NB4 (cell line): ENCODE measurements around the gene TAF3.
"Not testable (repeated sequence)": the region's sequence is repeated elsewhere in the genome, so short reads cannot be mapped to it uniquely, and the experiment has no call there.

Experiments
- DNase-seq: peaks from one replicate; pipeline ENCODE4 v3.0.0; 2010; ENCODE audit warnings: low read depth
- H3K4me3 ChIP-seq: one replicate; pipeline ENCODE4 v1.5.1; 2011; ENCODE audit warnings: mild to moderate bottlenecking, low read depth, low read length, moderate library complexity
- MAX ChIP-seq: IDR thresholded peaks from 2 replicates; pipeline ENCODE4 v1.6.1; 2011; ENCODE audit warnings: low read depth, low read length
- MYC ChIP-seq: IDR thresholded peaks from 2 replicates; pipeline ENCODE4 v1.6.1; 2011; ENCODE audit warnings: low read depth, low read length
- POLR2A ChIP-seq: IDR thresholded peaks from 2 replicates; pipeline ENCODE4 v1.6.1; 2011; ENCODE audit warnings: mild to moderate bottlenecking; ENCODE audit not compliant: insufficient read length; ENCODE audit errors: extremely low read depth
- TF ChIP-seq, protein P1 (sequence below): IDR thresholded peaks from one replicate; pipeline ENCODE4 v1.5.1; 2012; ENCODE audit warnings: low read depth, low read length

The TAF3 gene

DNA sequence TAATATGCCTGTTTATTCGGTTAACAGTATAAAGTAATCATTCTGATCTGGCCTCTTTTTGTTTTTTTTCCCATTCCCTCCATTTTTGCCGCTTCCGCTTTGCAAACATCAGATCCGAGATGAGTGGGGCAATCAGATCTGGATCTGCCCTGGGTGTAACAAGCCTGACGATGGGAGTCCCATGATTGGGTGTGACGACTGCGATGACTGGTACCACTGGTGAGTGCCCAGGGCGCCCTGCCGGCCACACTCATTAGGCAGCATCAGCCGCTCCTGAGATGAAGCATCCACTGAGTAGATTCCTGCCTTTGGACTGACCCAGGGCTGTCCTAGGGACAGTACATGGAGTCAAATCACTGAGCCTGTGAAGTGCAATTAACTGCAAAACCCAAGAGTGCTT is 195.3 kb downstream of the TAF3 start:
- TF ChIP-seq MYC (no peak), MAX (no peak), POLR2A (no peak)
- TF ChIP-seq, protein P1, sequence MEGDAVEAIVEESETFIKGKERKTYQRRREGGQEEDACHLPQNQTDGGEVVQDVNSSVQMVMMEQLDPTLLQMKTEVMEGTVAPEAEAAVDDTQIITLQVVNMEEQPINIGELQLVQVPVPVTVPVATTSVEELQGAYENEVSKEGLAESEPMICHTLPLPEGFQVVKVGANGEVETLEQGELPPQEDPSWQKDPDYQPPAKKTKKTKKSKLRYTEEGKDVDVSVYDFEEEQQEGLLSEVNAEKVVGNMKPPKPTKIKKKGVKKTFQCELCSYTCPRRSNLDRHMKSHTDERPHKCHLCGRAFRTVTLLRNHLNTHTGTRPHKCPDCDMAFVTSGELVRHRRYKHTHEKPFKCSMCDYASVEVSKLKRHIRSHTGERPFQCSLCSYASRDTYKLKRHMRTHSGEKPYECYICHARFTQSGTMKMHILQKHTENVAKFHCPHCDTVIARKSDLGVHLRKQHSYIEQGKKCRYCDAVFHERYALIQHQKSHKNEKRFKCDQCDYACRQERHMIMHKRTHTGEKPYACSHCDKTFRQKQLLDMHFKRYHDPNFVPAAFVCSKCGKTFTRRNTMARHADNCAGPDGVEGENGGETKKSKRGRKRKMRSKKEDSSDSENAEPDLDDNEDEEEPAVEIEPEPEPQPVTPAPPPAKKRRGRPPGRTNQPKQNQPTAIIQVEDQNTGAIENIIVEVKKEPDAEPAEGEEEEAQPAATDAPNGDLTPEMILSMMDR: no peak
- no peak for DNase-seq

GRCh38 chr10:8014649-8015048 is 196.3 kb downstream of the TAF3 start:
- TF ChIP-seq POLR2A: no peak
- TF ChIP-seq, protein P1: no peak
- no peak for TF ChIP-seq MAX
- no peak for DNase-seq
- no peak overlapping the region for H3K4me3 ChIP-seq

More for the DNA sequence above, 195.3 kb downstream of the TAF3 start:
- no peak overlapping the region for H3K4me3 ChIP-seq

DNA sequence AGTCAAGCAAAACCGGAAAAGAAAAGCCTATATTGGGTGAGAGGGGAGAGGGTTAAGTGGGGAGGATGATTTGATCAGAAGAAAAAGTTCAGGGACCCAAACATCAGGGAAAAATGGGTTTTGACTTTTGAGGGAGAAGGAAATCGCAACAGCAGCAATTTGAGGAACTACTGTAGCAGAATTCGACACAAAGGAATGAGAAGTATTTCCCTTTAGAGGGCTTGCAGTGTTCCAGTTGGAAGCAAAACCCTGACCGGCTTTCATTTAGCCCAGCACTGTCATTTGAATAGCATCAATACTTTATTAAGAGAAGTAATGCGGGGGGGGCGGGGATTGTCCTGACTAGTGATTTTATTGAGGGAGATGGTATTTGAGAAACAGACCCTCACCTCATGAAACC is 199.0 kb downstream of the TAF3 start:
- DNase-seq: no peak
- H3K4me3 ChIP-seq: no peak overlapping the region
- TF ChIP-seq POLR2A: no peak
- TF ChIP-seq MYC: no peak
- no peak for TF ChIP-seq MAX
- TF ChIP-seq, protein P1: no peak

DNA sequence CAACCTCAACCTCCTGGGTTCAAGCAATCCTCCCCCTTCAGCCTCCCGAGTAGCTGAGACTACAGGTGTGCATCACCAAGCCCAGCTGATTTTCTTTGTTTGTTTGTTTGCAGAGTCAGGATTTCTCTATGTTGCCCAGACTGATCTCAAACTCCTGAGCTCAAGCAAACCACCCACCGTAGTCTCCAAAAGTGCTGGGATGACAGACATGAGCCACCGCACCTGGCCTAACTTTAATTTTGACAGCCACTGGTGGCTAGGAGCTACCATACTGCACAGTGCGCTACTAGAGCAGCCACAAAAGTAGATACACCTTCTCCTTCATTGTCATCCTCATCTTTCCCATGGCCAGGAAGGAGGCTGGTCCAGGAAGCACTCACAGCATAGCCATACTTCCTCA is 205.0 kb downstream of the TAF3 start:
- no peak overlapping the region for H3K4me3 ChIP-seq
- no peak for DNase-seq
- TF ChIP-seq, protein P1: no peak
- TF ChIP-seq POLR2A (no peak), MYC (no peak), MAX (no peak)

DNA sequence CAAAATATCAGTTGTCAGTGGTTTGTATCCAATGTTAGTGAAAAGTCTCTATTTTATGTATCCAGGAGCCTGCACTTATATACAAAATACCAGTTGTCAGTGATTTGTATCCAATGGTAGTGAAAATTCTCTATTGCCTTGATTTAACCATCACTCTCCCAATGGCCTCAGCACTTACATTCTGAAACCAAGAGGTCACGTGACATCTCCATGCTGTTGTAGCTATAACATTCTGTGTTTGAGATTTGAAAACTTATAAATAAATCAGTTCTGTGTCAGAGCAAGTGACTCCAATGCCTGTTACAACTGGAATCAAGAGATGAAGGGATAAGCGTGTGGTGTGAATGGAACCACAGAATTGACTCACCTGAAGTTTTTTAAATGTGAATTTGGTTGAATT is 205.5 kb downstream of the TAF3 start:
- H3K4me3 ChIP-seq: no peak overlapping the region
- no peak for TF ChIP-seq MAX
- TF ChIP-seq POLR2A: no peak
- TF ChIP-seq MYC: no peak
- TF ChIP-seq, protein P1: no peak
- DNase-seq: no peak

DNA sequence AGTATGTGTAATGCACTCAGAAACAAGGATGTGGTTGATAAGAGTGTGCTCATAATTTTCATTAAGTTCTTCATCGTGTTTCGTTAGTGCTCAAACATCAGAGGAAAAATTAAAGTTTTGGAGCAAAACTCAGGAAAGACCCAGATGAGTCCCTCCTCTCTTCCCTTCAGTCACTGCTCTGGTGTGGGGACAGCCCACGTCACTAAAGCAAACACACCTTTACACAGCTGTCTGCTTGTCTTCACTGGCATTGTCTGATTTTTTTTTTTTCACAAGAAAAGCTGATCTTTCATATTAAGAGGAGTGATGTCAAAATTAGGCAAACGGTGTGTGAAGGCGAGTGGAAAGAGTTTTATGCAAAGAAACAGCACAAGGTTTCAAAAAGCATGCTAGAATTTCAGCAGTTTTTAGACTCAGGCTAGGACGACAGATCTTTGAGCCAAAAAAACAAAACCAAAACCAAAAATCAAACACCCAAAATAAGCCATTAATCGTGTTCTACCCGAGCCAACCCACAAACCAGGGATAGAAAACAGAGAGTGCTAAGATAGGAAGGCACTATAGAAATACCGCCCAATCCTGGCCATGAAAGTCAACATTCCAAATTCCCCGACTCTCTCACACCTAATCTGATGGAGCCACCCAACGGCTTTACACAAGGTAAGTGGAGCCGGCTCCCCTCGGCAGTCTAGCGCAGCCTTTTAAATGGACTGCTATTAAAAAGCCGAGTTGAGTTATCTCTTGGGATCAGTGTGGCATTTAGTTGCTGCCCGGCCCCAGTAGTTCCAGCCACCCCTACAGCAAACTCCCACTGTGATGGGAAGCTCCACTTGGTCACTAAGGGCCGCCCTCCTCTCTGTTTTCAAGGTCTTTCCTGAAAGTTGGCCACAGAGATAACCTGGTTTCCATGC is 208.3 kb downstream of the TAF3 start:
- TF ChIP-seq MAX: no peak
- TF ChIP-seq, protein P1: no peak
- TF ChIP-seq MYC: no peak
- no peak for TF ChIP-seq POLR2A
- H3K4me3 ChIP-seq: no peak overlapping the region
- DNase-seq: no peak

- not testable (repeated sequence) for H3K4me3 ChIP-seq, DNase-seq
Measured at GRCh38 chr10:8031211-8031610, 212.9 kb downstream of the TAF3 start.
